HG03521 (cell line): ENCODE results near the gene RAPGEF3.
A peak's percentile ranks its signal among the peaks of the same experiment; 100 is the strongest.

Experiments
- ATAC-seq: cut with Tn5 transposase; IDR thresholded peaks from one replicate; pipeline ENCODE4 v1.9.1; 2021; ENCODE audit warnings: mild to moderate bottlenecking, moderate library complexity; ENCODE audit not compliant: unreplicated experiment

RAPGEF3 gene

GRCh38 chr12:47758834-47759690 is at the start of gene RAPGEF3:
Gene RAPGEF3 (minus strand): TSS chr12:47758880. CDS start chr12:47758556, 324 bp downstream.
- ATAC-seq: peak; percentile 58

GRCh38 chr12:47808050-47808449 is 49.4 kb upstream of the RAPGEF3 start:
- ATAC-seq: no peak

- no peak for ATAC-seq
These were observed 48.7 kb upstream of the RAPGEF3 start for GRCh38 chr12:47807338-47807737.

GRCh38 chr12:47805417-47805816 is 46.7 kb upstream of the RAPGEF3 start:
- no peak for ATAC-seq

GRCh38 chr12:47804171-47804570 is 45.5 kb upstream of the RAPGEF3 start:
- no peak for ATAC-seq

- no peak for ATAC-seq
These were observed 44.7 kb upstream of the RAPGEF3 start for GRCh38 chr12:47803191-47803875.

- no peak for ATAC-seq
These were observed 43.6 kb upstream of the RAPGEF3 start for GRCh38 chr12:47802312-47802711.

GRCh38 chr12:47801904-47802246 is 43.2 kb upstream of the RAPGEF3 start:
- no peak for ATAC-seq

GRCh38 chr12:47801170-47801903 is 42.7 kb upstream of the RAPGEF3 start:
- ATAC-seq: no peak

- ATAC-seq: no peak
These were observed 41.9 kb upstream of the RAPGEF3 start for GRCh38 chr12:47800582-47800981.

GRCh38 chr12:47799357-47799955 is 40.8 kb upstream of the RAPGEF3 start:
- ATAC-seq: no peak

- no peak for ATAC-seq
These were observed 39.8 kb upstream of the RAPGEF3 start for GRCh38 chr12:47798382-47798948.

- ATAC-seq: no peak
These were observed 38.8 kb upstream of the RAPGEF3 start for GRCh38 chr12:47797441-47797840.

- no peak for ATAC-seq
These were observed 37.2 kb upstream of the RAPGEF3 start for GRCh38 chr12:47795814-47796411.

- no peak for ATAC-seq
These were observed 36.6 kb upstream of the RAPGEF3 start for GRCh38 chr12:47795121-47795813.

- ATAC-seq: no peak
These were observed 36.0 kb upstream of the RAPGEF3 start for GRCh38 chr12:47794679-47795078.

- no peak for ATAC-seq
These were observed 34.5 kb upstream of the RAPGEF3 start for GRCh38 chr12:47793015-47793681.

GRCh38 chr12:47791874-47792273 is 33.2 kb upstream of the RAPGEF3 start:
- no peak for ATAC-seq

GRCh38 chr12:47791351-47791746 is 32.7 kb upstream of the RAPGEF3 start:
- ATAC-seq: no peak
